Forelimb muscle (tissue), 1 donor: ENCODE results near the gene CCDC7. TPM values are rescaled to one million over a fixed set of nuclear protein-coding genes. Genes with fewer than 3 reads are reported as not detected.
"Not testable (repeated sequence)": the region's sequence is repeated elsewhere in the genome, so short reads cannot be mapped to it uniquely, and the experiment has no call there.

Source experiments
- DNase-seq: peaks from one replicate; pipeline ENCODE4 v3.0.0-alpha.2; 2013; ENCODE audit warnings: low read depth
- polyA plus RNA-seq: library from polyadenylated mRNA; unstranded; fragments of 120-200 nt; gene quantifications from one replicate; pipeline ENCODE4 v1.2.1, GENCODE V29; 2013; ENCODE audit not compliant: insufficient read length

Gene CCDC7
- polyA plus RNA-seq, 1 donor, result 3.1 TPM

DNA sequence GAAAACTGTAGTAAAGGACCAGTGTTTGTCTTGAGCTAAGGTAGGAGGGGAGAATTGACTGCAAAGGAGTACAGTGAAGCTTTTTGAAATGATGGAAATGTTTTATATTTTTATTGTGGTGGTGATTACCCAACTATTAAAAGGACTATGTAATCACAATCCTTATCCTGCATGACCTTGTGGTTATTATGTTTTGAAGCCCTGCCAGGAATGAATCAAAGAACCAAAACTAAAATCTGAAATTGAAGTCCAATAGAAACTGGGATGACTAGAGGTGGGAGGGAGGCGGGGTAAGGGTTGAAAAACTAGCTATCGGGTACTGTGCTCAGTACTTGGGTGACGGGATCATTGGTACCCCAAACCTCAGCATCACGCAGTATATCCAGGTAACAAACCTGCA is 8.2 kb downstream of the CCDC7 start:
- no peak for DNase-seq

DNA sequence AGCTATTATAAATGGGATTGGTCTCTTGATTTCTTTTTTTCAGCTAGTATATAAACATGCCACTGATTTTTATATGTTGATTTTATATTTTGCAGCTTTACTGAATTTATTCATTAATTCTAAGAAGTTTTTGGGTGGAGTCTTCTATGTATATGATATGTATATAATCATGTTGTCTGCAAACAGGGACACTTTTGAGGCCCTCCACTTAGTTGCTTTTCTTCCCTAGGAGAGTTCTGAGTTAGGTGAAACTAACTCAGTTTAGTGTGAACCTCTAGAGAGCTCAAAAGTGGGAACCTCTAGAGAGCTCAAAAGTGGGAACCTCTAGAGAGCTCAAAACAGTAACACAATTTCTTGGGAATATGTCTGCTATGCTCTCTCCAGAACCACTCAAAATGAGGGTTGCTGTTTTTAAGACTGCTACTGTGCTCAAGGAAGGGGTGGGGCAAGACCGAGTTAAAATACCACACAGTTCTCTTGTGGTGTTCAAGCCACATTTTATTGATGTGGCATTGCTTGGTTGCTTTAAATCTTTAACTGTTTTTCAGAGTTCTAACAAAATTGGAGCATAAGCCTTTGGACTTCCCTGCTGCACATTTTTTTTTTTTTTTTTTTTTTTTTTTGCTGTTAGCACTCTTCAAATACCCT is 13.2 kb downstream of the CCDC7 start:
- DNase-seq, result no peak

DNA sequence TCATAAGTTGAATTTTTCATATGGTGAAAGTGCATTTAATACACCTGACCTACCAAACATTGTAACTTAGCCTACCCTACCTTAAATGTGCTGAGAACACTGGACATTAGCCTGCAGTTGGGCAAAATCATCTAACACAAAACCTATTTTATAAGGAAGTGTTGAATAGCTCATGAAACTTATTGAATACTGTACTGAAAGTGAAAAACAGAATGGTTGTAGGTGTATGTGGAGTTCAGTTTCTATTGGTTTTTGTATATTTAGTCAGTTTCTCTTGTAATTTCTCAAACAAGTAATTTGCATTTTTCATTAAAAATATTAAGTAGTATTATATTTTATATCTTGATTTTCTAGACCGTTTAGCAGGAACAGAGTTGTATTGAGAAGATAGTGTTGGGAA is 15.3 kb downstream of the CCDC7 start:
- no peak for DNase-seq

DNA sequence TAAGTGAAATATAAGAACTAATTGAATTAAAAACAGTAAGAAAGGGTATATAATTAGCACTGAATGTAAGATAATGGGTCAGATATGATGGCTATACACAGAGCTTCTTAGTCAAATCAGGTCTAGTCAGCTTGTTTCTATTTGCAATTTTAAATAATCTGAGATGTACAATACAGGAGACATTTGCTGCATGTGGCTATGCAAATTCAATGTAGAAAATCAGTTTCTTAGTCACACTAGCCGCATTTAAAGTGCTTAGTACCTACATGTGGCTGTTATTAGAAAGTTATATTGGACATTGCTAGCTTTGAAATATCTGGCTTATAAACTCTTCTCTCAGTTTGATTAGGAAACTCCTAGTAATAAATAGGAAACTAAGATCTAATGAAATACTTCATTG is 25.3 kb downstream of the CCDC7 start:
- no peak for DNase-seq

DNA sequence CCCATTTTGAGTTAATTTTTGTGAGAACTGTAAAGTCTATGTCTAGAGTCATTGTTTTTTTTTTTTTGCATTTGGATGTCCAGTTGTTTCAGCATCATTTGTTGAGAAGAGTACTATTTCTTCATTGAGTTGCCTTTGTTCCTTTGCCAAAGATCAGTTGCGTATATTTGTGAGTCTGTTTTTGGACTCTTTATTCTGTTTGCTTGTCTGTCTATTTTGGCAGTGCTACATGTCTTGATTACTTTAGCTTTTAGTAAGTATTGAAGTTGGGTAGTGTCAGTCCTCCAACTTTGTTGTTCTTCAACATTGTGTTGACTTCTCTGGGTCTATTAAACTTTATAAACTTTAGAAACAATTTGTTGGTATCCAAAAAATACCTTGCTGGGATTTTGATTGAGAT is 31.6 kb downstream of the CCDC7 start:
- no peak for DNase-seq

DNA sequence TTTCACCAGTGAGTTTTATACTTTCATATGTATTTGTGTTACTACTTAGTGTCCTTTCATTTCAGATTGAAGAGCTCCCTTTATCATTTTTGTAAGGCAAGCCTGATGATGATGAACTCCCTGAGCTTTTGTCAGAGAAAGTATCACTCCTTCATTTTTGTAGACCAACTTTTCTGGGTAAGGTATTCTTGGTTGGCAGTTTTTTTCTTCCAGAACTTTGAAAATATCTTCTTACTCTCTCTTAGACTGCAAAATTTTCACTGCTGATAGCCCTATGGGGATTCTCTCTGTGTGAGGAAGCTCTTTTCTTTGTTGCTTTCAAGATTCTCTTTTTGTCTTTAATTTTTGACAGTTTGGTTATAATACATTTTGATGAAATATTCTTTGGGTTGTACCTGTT is 35.7 kb downstream of the CCDC7 start:
- no peak for DNase-seq

DNA sequence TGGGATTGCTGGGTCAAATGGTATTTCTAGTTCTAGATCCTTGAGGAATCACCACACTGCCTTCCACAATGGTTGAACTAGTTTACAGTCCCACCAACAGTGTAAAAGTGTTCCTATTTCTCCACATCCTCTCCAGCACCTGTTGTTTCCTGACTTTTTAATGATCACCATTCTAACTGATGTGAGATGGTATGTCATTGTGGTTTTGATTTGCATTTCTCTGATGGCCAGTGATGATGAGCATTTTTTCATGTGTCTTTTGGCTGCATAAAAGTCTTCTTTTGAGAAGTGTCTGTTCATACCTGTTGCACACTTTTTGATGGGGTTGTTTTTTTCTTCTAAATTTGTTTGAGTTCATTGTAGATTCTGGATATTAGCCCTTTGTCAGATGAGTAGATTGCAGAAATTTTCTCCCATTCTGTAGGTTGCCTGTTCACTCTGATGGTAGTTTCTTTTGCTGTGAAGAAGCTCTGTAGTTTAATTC is 37.1 kb downstream of the CCDC7 start:
- DNase-seq, result not testable (repeated sequence)

DNA sequence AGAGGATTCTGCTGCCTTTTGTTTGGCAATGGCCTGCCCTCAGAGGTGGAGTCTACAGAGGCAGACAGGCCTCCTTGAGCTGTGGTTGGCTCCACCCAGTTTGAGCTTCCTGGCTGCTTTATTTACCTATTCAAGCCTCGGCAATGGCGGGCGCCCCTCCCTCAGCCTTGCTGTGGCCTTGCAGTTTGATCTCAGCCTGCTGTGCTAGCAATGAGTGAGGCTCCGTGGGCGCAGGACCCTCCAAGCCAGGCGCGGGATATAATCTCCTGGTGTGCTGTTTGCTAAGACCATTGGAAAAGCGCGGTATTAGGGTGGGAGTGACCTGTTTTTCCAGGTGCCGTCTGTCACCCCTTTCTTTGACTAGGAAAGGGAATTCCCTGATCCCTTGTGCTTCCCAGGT is 42.1 kb downstream of the CCDC7 start:
- DNase-seq, result not testable (repeated sequence)

DNA sequence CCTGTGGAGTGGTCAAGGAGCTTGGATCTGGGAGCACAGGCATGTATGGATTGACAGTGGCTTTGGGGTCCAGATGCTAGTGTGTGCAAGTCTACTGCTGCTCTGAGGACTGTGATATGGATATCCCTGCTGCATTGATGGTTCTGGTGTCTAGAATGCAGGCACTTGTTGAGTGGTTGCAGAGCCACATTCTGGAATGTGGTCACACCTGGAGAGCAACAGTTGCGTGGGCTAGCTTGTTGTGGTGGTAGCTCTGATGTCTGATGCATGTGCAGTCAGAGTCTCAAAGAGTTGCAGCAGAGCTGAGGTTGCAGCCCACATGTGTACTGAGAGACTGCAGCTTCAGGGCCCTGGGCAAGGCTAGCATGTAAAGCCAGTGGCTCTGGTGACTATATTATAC is 43.2 kb downstream of the CCDC7 start:
- no peak for DNase-seq

DNA sequence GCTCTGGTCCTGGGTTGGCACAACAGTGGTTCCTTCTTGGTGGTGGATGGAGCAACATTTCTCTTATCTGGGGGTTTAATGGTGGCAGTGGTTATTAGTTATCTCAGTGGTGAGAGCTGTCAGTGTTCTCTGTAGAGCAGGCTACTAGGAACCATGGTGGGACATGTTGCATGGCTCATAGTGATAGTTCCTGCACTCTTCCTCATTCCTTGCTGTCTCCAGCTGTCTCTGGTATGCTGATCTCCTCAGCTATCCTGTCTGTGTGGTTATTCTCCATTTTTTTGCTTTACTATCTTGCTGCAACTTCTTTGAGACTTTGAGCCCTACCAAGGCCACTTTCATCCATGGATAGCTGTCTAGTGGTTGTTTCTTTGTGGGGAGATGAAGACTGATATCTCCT is 44.0 kb downstream of the CCDC7 start:
- no peak for DNase-seq

DNA sequence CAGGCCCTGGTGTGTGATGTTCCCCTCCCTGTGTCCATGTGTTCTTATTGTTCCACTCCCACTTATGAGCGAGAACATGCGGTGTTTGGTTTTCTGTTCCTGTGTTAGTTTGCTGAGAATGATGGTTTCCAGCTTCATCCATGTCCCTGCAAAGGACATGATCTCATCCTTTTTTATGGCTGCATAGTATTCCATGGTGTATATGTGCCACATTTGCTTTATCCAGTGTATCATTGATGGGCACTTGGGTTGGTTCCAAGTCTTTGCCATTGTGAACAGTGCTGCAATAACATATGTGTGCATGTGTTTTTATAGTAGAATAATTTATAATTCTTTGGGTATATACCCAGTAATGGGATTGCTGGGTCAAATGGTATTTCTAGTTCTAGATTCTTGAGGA is 48.6 kb downstream of the CCDC7 start:
- not testable (repeated sequence) for DNase-seq

DNA sequence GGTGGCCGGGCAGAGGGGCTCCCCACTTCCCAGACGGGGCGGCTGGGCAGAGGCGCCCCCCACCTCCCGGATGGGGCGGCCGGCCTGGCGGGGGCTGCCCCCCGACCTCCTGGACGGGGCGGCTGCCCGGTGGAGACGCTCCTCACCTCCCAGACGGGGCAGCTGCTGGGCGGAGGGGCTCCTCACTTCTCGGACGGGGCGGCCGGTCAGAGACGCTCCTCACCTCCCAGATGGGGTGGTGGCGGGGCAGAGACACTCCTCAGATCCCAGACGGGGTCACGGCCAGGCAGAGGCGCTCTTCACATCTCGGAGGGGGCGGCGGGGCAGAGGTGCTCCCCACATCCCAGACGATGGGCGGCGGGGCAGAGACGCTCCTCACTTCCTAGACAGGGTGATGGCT is 54.2 kb downstream of the CCDC7 start:
- DNase-seq, result not testable (repeated sequence)

DNA sequence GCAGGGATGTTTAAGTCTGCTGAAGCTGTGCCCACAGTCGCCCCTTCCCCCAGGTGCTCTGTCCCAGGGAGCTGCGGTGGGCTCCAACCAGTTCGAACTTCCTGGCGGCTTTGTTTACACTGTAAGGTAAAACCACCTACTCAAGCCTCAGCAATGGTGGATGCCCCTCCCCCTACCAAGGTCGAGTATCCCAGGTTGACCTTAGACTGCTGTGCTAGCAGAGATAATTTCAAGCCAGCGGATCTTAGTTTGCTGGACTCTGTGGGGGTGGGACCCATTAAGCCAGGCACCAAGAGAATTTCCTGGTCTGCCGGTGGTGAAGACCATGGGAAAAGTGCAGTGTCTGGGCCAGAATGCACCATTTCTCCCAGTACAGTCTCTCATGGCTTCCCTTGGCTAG is 56.0 kb downstream of the CCDC7 start:
- no peak for DNase-seq

DNA sequence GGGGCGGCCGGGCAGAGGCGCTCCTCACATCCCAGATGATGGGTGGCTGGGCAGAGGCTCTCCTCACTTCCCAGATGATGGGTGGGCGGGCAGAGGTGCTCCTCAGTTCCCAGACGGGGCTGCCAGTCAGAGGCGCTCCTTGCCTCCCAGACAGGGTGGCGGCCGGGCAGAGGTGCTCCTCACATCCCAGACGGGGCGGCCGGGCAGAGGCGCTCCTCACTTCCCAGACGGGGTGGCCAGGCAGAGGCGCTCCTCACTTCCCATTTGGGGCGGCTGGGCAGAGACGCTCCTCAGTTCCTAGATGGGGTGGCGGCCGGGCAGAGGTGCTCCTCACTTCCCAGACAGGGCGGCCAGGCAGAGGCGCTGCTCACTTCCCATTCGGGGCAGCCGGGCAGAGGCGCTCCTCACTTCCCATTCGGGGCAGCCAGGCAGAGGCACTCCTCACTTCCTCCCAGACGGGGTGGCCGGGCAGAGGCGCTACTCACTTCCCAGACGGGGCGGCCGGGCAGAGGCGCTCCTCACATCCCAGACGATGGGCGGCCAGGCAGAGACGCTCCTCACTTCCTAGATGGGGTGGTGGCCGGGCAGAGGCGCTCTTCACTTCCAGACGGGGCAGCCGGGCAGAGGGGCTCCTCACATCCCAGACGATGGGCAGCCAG is 60.0 kb downstream of the CCDC7 start:
- not testable (repeated sequence) for DNase-seq

DNA sequence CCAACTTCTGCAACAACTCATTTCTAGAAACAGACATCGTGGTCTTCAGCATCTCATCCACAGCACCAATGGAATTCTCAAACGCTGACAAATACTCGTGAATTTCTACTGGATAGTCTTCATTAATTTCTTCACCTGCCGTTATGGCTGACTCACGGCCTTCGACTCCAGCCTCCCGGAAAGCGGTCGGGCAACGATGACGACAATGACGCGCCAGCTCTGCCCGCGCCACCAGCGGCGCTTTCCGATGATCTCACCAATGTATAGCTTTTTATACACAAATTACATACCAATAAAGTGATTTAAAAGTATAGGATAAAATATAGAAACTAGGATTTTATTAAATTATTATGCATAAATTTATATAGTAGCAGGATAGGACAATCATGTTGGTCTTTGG is 65.7 kb downstream of the CCDC7 start:
- DNase-seq, result no peak

DNA sequence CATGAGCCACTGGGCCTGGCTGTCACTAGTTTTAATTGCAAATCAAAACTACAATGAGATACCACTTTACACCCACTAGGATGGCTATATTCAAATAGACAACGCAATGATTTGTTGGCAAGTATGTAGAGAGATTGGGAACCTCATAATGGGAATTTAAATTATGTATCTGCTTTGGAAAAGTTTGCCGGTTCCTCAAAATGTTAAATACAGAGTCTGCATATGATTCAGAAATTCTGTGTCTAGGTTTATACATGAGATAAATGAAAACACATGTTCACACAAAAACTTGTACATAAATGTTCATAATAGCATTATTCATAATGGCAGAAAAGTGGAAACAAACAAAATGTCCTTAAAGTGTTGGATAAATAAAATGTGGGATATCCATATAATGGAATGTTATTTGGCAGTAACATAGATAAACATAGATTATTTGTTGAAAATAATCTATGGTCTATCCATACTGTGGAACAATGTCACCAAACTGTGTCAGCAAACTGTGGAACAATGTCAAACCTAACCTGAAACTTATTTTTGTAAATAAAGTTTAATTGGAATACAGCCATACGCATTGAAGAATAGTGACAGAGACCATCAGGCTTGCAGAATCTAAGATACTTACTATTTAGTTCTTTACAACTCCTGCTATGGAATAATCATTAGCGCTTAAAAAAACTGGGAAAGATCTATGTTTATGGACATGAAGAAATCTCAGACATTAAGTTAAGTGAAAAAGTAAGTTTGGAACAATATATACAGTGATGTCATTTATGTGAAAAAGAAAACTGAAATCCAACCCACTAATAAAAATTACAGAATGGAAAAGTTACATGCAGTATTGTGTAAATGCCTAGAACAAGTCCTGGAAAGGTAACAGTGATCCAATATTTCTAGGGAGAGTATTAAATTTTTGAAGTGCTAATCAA is 70.9 kb downstream of the CCDC7 start:
- peak; percentile 40 for DNase-seq

DNA sequence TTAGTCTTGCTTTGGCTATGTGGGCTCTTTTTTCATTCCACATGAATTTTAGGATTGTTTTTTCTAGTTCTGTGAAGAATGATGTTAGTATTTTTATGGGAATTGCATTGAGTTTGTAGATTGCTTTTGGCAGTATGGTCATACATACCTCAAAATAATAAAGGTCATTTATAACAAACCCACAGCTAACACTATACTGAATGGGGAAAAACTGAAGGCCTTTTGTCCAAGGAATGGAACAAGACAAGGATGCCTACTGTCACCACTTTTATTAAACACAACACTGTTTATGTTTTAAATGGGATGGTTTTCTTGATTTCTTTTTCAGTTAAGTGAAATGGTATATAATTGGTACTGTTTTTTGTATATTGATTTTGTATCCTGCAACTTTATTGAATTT is 84.3 kb downstream of the CCDC7 start:
- no peak for DNase-seq

DNA sequence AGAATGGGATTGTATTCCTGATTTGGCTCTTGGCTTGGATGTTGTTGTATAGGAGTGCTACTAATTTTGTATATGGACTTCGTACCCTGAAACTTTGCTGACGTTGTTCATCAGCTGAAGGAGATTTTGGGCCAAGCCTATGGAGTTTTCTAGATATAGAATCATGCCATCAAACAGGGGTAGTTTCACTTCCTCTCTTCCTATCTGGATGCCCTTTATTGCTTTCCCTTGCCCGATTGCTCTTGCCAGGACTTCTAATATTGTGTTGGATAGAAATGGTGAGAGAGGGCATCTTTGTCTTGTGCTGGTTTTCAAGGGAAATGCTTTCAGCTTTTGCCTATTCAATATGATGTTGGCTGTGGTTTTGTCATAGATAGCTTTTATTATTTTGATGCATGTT is 92.3 kb downstream of the CCDC7 start:
- DNase-seq, result no peak

DNA sequence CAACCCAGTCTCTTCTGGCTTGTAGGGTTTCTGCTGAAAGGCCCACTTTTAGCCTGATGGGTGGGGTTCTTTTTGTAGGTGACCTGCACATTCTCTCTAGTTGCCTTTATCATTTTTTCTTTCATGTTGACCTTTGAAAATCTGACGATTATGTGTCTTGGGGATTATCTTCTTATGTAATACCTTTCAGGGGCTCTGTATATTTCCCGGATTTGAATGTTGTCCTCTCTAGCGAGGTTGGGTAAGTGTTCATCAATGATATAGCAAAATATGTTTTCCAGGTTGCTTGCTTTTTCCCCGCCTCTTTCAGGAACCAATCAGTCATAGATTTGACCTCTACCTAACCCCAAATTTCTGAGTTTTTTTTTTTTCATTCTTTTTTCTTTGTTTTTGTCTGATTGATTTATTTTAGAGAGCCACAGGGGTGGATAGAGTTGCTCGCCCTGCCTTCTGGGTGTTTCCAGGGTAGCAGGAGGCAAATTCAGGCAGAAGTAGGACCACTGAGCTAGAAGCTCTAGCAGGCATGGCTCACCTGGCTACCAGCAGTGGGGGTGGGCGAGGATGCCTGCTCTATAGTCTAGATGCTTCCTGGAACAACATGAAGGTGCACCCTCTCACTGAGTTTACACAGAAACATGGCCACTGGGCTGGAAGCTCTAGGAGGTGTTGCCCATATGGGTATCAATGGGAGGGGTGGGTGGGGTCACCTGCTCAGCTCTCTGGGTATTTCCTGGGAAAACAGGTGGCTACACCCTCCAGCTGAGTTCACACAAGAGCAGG is 94.9 kb downstream of the CCDC7 start:
- DNase-seq, result no peak

DNA sequence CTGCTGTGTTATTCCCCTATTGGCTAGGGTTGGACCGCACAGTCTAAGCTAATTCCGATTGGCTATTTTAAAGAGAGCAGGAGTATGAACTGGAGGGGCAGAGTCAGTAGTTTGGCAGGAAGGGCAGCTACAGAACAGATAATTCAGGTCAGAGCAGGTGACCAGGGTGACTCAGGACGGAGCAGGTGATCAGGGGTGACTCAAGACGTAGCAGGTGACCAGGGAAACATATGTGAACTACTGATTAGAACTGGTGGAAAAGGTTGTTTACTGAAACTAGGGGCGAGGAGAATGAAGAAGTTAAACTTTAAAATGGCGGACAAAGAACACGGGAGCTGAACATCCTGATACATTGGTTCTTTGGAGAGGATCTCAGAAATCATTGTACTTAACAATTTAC is 102.3 kb downstream of the CCDC7 start:
- DNase-seq, result no peak

DNA sequence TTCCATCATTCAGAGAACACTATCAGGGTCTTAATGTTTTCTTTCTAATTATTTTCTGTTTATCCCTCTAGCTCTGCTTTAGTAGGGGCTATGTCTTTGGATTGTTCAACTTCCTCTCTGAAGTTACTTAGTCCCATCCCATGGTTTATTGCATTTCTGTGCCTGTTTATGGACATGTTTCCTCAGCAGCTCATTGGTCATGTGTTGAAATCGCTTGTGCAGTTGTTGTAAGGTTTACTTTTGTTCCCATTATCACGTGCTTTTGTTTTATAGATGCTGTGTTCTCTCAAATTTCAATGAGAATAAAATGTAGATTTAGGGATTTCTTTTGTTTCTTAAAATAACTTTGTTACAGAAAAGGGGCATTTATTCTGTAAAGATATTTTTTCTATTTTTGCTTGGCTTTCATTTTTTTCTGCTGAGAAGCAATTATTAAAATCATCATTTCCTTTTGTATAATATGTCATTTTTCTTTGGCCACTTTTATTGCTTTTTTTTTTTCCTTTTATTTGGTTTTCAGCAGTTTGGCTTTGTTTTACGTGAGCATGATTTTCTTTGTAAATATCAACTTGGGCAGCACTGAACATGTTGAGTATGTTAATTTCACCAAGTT is 110.9 kb downstream of the CCDC7 start:
- DNase-seq, result no peak
